OCI-M1 (cell line): ENCODE results near the gene SNRPD3.
A peak's percentile ranks its signal among the peaks of the same experiment; 100 is the strongest.
"Not testable (repeated sequence)": the region's sequence is repeated elsewhere in the genome, so short reads cannot be mapped to it uniquely, and the experiment has no call there.

ENCODE experiments used
- DNase-seq: peaks from one replicate; lab custom pipeline; 2025; lab: John Stamatoyannopoulos, UW

Gene SNRPD3

GRCh38 chr22:24555165-24556039 is at the start of gene SNRPD3:
Gene SNRPD3, plus strand, starts transcription at chr22:24555999. Its CDS starts 1,676 bp downstream, at chr22:24557675.
- DNase-seq: peak; percentile 100

- DNase-seq: no peak
These were observed 48.9 kb upstream of the SNRPD3 start for GRCh38 chr22:24506802-24507438.

GRCh38 chr22:24507716-24508115 is 48.1 kb upstream of the SNRPD3 start:
- DNase-seq: no peak

DNA sequence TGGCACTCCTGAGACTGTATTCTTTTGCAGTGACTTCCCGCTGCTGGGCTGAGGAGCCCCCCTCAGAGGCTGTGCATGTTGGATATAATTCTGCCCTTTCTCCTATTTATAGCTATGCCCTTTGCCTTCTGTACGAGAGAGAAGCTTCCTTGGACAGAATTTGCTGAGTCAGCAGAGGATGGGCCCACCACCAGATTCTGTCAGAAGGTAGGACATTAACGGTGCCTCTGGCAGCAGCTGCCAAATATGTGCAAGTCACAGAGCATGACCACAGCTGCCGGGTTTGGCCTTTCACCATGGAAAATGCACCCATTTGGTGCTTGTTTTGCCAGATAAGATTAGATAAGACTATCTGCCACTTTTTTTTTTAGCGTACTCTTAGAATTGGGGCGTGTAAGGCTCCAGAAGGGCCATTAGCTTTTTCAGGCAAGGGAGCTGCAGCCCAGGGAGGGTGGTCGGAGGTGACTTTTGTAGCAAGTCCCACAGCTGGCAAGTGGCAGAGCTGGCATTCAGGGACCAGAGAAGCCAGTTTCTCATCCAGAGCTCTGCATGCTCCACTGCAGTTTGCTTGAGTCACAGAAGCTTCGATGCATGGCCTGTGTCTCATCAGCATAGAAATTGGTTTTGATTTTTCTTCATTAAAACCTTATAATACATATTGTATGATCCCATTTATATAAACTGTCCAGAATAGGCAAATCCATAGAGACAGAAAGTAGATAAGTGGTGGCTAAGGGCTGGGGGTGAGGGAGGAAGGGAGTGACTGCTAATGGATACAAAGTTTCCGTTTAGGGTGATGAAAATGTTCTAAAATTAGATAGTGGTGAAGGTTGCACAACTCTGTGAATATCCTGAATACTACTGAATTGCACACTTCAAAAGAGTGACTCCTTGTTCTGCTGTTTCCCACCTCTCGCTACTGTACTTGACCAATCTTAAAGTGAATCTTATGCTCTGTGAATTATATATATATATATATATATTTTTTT is 44.9 kb upstream of the SNRPD3 start:
- peak; percentile 95 for DNase-seq

- peak; percentile 89 for DNase-seq
These were observed 43.8 kb upstream of the SNRPD3 start for GRCh38 chr22:24512043-24512442.

DNA sequence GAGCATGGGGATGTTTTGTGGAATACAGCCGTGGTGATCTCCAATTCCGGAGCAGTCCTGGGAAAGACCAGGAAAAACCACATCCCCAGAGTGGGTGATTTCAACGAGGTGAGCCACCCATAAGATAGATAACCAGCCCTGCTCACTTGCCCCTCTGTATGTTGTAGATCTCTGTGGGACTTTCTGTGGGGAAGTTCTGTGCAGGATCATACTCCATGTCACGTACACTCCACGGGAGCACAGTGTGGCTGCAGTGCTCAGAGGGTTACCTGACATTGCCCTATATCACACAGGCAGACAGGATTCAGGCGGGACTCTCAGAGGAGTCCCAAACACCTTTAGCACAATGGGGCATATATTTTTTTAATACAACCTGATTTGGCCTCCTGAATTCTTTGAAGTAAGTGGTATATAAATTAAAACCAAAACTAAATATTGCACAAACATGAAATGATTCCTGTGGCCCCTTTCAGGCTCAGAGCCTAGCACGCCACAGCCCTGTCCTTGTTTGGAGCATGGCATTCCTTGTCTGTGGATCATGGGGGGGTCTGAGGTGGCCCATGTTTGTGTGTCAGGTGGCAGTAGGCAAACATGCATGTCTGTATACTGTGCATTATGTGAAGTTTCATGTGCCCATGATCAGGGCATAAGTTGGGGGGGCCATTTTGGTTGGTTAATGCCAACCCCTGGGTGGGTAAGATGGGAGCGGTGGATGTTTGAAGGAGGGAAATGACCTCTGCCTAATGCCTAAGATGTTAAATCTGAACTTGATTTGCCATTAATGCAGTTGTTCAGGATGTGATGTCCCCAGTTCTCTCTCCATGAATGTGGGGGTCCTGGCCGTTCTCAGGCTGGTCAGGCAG is 42.2 kb upstream of the SNRPD3 start:
- no peak for DNase-seq

DNA sequence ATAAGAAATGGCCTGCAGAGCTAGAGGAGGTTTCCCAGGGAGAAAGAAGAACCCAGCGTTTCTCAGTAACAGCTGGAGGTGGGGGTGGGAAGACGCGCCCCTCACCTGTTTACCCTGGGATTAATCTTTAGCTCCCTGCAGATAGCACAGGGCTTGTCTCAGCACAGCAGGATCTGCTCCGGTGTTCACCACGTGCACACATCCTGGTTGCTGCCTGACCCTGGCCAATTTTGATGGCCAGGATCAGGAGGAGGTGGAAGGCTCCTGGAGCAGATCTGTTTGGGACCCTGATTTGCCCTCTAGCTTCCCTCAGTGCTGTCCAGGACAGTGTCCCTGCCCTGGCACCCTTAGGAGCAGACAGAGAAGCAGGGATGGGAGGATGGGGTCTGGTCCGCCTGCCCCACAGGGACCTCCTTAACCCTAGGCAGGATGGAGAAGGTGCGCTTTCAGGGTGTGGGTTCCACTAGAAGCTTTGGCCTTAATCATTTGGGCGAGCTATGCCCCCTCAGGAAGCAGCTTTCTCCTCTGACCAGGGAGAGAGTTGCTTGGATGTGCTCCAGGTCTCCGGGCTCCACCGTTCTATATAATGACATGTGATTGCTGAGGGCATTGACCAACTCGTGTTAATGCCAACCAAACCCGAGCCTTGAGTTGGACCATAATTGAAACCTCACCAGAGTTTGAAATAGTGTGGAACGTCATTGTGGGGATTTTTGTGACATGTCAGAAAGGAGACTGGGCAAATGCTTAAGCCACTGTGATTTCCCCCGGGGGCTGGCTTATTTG is 41.4 kb upstream of the SNRPD3 start:
- no peak for DNase-seq

- no peak for DNase-seq
These were observed 40.8 kb upstream of the SNRPD3 start for GRCh38 chr22:24515027-24515338.

DNA sequence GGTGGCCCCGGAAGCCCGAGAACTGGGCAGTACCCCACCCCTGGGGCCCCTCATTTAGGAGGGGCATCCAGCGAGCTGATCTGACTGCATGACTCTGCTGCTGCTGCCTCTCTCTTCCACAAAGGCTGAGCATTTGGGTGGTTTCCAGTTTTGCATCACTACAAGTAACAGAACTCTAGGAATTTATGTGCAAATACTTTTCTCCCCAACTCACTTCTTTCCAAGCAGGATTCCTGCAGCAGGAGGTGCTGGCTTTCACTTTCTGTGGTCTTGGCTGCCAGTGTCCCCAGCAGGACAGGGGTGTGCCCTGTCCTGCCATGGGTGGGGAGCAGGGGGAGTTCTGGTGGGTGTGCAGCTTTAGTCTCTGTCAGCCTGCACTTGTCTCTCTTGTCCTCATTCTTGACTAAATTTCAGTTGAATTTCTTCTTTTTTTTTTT is 39.5 kb upstream of the SNRPD3 start:
- no peak for DNase-seq

- DNase-seq: no peak
These were observed 38.4 kb upstream of the SNRPD3 start for GRCh38 chr22:24517446-24517845.

DNA sequence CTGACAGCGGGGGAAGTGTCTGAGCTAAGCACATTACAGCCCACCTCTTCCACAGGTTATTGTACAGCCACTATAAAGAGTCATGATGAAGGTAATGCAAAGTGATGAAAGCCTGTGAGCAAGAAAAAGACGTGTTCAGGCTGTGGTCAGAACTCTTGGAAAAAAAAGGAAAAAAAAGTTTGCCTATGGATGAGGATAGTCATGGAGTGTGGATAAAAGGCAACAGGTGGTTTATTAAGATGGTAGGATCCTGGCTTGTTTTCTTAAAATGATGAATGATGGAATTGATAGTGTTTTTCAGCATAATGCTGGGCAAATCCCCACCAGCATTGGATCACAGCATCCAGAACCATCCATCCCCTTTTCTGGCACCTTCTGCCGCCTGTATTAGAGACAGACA is 37.6 kb upstream of the SNRPD3 start:
- DNase-seq: no peak

DNA sequence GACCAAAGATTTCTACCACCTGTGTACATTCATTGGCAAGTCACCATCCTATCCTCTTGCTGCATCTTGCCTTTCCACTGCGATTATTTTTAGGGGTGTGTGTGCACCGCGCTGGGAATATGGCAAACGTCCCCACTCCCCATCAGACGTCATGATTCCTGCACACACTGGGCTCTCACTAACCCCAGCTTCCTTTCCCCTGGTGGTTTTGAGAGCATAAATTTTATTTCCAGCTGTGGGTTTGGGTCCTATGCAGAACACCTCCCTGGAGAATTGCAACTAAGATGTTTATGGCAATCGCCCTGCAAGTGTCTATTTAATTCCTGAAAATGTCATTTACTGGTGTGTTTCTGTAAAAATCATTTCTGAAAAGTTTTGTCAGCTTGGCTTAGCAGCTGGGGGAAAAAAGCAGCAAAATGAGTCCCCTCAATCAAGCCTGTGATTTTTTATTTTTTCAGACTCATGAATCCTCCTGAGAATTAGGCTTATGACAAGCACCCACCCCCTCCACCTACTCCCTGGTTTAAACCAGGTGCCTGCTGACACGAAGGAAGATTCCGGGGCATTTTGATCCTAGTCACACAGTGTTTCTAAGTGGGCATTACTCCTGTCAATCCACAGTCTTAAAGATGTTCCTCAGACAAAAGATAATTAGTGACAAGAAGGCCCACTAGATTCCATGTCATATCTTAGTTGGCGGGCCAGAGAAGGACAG is 36.9 kb upstream of the SNRPD3 start:
- DNase-seq: no peak

GRCh38 chr22:24519496-24519895 is 36.3 kb upstream of the SNRPD3 start:
- DNase-seq: no peak

GRCh38 chr22:24521791-24522245 is 34.0 kb upstream of the SNRPD3 start:
- DNase-seq: peak; percentile 84

GRCh38 chr22:24523873-24524272 is 31.9 kb upstream of the SNRPD3 start:
- no peak for DNase-seq

- DNase-seq: peak; percentile 93
These were observed 30.3 kb upstream of the SNRPD3 start for GRCh38 chr22:24525416-24526037.

DNA sequence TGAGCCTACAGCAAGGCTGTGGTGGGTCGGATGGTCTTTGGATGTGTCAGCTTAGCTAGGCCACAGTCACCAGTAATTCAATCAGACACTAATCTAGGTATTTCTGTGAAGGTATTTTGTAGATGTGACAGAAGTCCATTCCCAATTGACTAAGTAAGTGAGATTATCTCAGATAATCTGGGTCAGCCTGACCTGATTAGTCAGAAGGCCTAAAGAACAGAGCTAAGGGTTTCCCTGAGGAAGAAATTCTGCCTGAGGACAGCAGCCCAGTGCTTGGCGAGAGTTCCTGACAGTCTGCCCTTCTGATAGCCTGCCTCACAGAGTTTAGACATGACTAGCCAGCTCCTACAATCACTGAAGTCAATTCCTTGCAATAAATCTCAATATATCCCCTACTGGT is 29.6 kb upstream of the SNRPD3 start:
- DNase-seq: no peak

DNA sequence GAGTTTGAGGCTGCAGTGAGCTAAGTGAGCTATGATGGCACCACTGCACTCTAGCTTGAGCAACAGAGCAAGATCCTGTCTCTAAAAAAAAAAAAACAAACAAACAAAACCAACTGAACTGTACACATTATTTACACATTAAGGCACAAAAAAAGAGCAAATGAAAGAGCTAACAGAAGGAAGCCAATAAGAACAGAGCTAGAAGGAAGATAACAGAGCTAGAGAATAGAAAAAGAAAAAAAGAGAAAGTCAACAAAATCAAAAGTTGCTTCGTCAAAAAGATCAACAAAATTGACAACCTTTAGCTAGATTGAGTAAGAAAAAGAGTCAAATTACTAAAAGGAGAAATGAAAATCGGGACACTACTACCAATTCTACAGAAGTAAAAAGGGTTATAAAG is 25.9 kb upstream of the SNRPD3 start:
- DNase-seq: no peak

DNA sequence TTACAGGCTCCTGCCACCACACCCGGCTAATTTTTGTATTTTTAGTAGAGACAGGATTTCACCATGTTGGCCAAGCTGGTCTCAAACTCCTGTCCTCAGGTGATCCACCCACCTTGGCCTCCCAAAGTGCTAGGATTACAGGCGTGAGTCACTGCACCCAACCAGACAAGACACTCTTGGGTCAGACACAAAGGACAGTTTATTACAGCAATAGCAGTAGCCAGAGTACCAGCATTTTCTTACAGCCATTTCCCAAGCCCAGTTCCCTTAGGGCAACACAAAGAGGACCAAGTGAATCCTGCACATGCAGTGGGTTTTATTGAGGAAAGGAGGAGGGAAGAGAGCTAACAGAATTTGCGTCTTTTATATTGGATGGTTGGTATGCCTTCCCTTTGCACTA is 24.8 kb upstream of the SNRPD3 start:
- not testable (repeated sequence) for DNase-seq
